Endothelial cell of umbilical vein (primary cell): ENCODE measurements around the gene MYPN. TPM values are rescaled to one million over a fixed set of nuclear protein-coding genes. Genes with fewer than 3 reads are reported as not detected.
"Not testable (repeated sequence)": the region's sequence is repeated elsewhere in the genome, so short reads cannot be mapped to it uniquely, and the experiment has no call there.

Experiments
- BruUV-seq: library from RNA; stranded (reverse); fragments of 400-500 nt; replicated peaks from 2 replicates; lab custom pipeline; 2021; lab: Mats Ljungman, UMichigan
- CTCF ChIA-PET: fragments of 300-600, 350-600 bp; sonication (Branson Sonifier 250); formaldehyde crosslinking; loops from one replicate; lab custom pipeline; 2021; ENCODE audit warnings: antibody characterized with exemption, inconsistent platforms; lab: Charles Lee
- POLR2A ChIA-PET: fragments of 300-600, 350-600 bp; sonication (Branson Sonifier 250); formaldehyde crosslinking; loops from one replicate; lab custom pipeline; 2021; ENCODE audit warnings: antibody characterized with exemption, inconsistent platforms; lab: Charles Lee
- DNase-seq: peaks from one replicate; pipeline ENCODE4 v3.0.0-alpha.2; 2011; ENCODE audit warnings: low read depth, low spot score
- FAIRE-seq: peaks from 2 replicates; lab custom pipeline; 2011; peaks lifted over from hg19 to GRCh38; lab: Jason Lieb, UNC
- H2AFZ ChIP-seq: 2 replicates; pipeline ENCODE4 v1.6.0; 2012; ENCODE audit warnings: low read depth, low read length, control low read depth, inconsistent platforms
- H3K27ac ChIP-seq: 2 replicates; pipeline ENCODE4 v1.5.1; 2011; ENCODE audit warnings: low read depth, mild to moderate bottlenecking, control low read depth, low read length, moderate library complexity; ENCODE audit not compliant: insufficient read depth
- H3K27me3 ChIP-seq, 2 experiments: 2 replicates each; pipeline versions ENCODE4 v1.6.0 to v1.6.1; 2011; ENCODE audit warnings: low read length in 2 of 2, mixed read lengths in 1 of 2; ENCODE audit not compliant: control insufficient read depth in 2 of 2, insufficient read depth in 2 of 2
- H3K36me3 ChIP-seq, 2 experiments: 2 replicates in 1 of 2; 3 replicates in 1 of 2; pipeline ENCODE4 v1.5.1; 2011; ENCODE audit warnings: low read length in 2 of 2, mild to moderate bottlenecking in 1 of 2, moderate library complexity in 1 of 2; ENCODE audit not compliant: control insufficient read depth in 2 of 2, insufficient read depth in 2 of 2; ENCODE audit errors: extremely low read depth in 1 of 2
- H3K4me1 ChIP-seq: 3 replicates; pipeline ENCODE4 v1.5.1; 2011; ENCODE audit warnings: mild to moderate bottlenecking, low read length; ENCODE audit not compliant: control insufficient read depth, insufficient read depth; ENCODE audit errors: extremely low read depth
- H3K4me2 ChIP-seq: 2 replicates; pipeline ENCODE4 v1.6.1; 2011; ENCODE audit warnings: low read length, control low read depth, mixed read lengths; ENCODE audit not compliant: insufficient read depth
- H3K4me3 ChIP-seq, 3 experiments: fragments of 200-600 bp in 1 of 3; sonication (generic), shearing (Covaris generic) in 1 of 3; replicated peaks in 1 of 3; 2 replicates each; pipeline ENCODE4 v1.5.1; 2011 to 2016; ENCODE audit warnings: control low read depth in 3 of 3, low read length in 3 of 3, mild to moderate bottlenecking in 2 of 3, inconsistent platforms in 1 of 3, low read depth in 1 of 3, moderate library complexity in 1 of 3; ENCODE audit not compliant: insufficient read depth in 1 of 3
- H3K79me2 ChIP-seq: 2 replicates; pipeline ENCODE4 v1.6.0; 2012; ENCODE audit warnings: low read length, inconsistent platforms; ENCODE audit not compliant: control insufficient read depth, insufficient read depth
- H3K9ac ChIP-seq: replicated peaks from 2 replicates; pipeline ENCODE3; 2011; ENCODE audit warnings: low read length, control low read depth; ENCODE audit not compliant: insufficient read depth; ENCODE audit errors: extremely low read depth
- H3K9me1 ChIP-seq: replicated peaks from 3 replicates; pipeline ENCODE4 v1.6.0; 2011; ENCODE audit warnings: mild to moderate bottlenecking, low read length; ENCODE audit not compliant: control insufficient read depth, insufficient read depth; ENCODE audit errors: extremely low read depth
- H3K9me3 ChIP-seq: replicated peaks from 2 replicates; pipeline ENCODE4 v1.5.1; 2012; ENCODE audit warnings: low read length, inconsistent platforms; ENCODE audit not compliant: control insufficient read depth, insufficient read depth
- H4K20me1 ChIP-seq: replicated peaks from 2 replicates; pipeline ENCODE3; 2011; ENCODE audit warnings: mild to moderate bottlenecking, low read length; ENCODE audit not compliant: control insufficient read depth, insufficient read depth; ENCODE audit errors: extremely low read depth
- FOS ChIP-seq: IDR thresholded peaks from 2 replicates; pipeline ENCODE4 v1.6.1; 2011; ENCODE audit warnings: mild to moderate bottlenecking, low read length, moderate library complexity, borderline replicate concordance; ENCODE audit not compliant: insufficient read depth
- GATA2 ChIP-seq: IDR thresholded peaks from 2 replicates; pipeline ENCODE4 v1.7.0; 2011; ENCODE audit warnings: low read depth, mild to moderate bottlenecking, moderate library complexity, mixed read lengths, low read length; ENCODE audit not compliant: insufficient read length, insufficient read depth
- JUN ChIP-seq: IDR thresholded peaks from 2 replicates; pipeline ENCODE4 v1.6.1; 2011; ENCODE audit warnings: borderline replicate concordance, low read depth; ENCODE audit not compliant: insufficient read length, insufficient read depth
- MYC ChIP-seq: IDR thresholded peaks from one replicate; pipeline ENCODE4 v1.6.1; 2011; ENCODE audit warnings: mild to moderate bottlenecking, low read depth, low read length
- POLR2A ChIP-seq: IDR thresholded peaks from 2 replicates; pipeline ENCODE4 v1.6.1; 2012; ENCODE audit warnings: low read depth, mild to moderate bottlenecking, control low read depth, low read length
- POLR2AphosphoS5 ChIP-seq: IDR thresholded peaks from 2 replicates; pipeline ENCODE4 v1.6.1; 2012; ENCODE audit warnings: low read depth, mild to moderate bottlenecking, control low read depth, low read length, moderate library complexity; ENCODE audit not compliant: insufficient read depth
- dilution Hi-C: fragments of 300-500 bp; cut with MboI; formaldehyde crosslinking; loops from one replicate; pipeline ENCODE4 v1.15.0; 2019; ENCODE audit warnings: low sequenced_read_pairs; ENCODE audit not compliant: extremely low pct_ligation_motif_present
- intact Hi-C: fragments of 100-400 bp; cut with micrococcal nuclease; formaldehyde crosslinking; loops from one replicate; pipeline ENCODE4 v1.10.0; 2022
- polyA plus RNA-seq, 4 experiments: library from polyadenylated mRNA; depleted of rRNA in 3 of 4; stranded (reverse) in 3 of 4; unstranded in 1 of 4; fragments of >200 nt; gene quantifications; 2 replicates each; pipeline versions ENCODE4 v1.2.1 to v1.2.3, GENCODE V29; 2011 to 2012; ENCODE audit warnings: missing spikeins in 1 of 4
- total RNA-seq: library from RNA; stranded (reverse); gene quantifications from 2 replicates; pipeline ENCODE4 v1.2.3, GENCODE V29; 2021
- TF ChIP-seq, protein P1 (sequence below), 2 donors: IDR thresholded peaks; 1 replicate in 1 of 2; 2 replicates in 1 of 2; pipeline ENCODE4 v1.5.1; 2011; ENCODE audit warnings: low read length in 2 of 2, mild to moderate bottlenecking in 2 of 2, moderate library complexity in 2 of 2, control low read depth in 1 of 2, inconsistent platforms in 1 of 2, low read depth in 1 of 2; ENCODE audit not compliant: insufficient read depth in 1 of 2; ENCODE audit errors: extremely low read depth in 1 of 2

MYPN gene
- total and polyA plus RNA-seq, 2 donors (not counting 3 experiments of a cell fraction or from before 2014, with no cell fraction given) = 0.01 TPM; not detected in 1

DNA sequence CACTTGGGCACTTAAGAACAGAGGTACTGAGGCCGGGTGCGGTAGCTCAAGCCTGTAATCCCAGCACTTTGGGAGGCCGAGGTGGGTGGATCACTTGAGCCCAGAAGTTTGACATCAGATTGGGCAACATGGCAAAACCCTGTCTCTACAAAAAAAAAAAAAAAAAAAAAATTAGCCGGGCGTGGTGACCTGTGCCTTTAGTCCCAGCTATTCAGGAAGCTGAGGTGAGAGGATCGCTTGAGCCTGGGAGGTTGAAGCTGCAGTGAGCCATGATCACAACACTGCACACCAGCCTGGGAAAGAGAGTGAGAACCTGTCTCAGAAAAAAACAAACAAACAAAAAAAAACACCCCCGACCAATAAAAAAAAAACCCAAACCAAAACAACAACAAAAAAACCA is 48.2 kb downstream of the MYPN start:
- H2AFZ ChIP-seq, H3K27ac ChIP-seq, H4K20me1 ChIP-seq, dilution Hi-C loops, FAIRE-seq, H3K27me3 ChIP-seq, H3K4me3 ChIP-seq, H3K9me1 ChIP-seq, DNase-seq, BruUV-seq, H3K9me3 ChIP-seq, H3K9ac ChIP-seq, POLR2A ChIA-PET, H3K79me2 ChIP-seq, H3K4me2 ChIP-seq, H3K36me3 ChIP-seq: not testable (repeated sequence)
- intact Hi-C loops = loop anchor here (2.0 kb wide), 1 partner anchor 369 kb away; no protein-coding TSS in a partner anchor
- H3K4me1 ChIP-seq = peaks cover 14% of the 10 kb centered on the region
- CTCF ChIA-PET = interaction anchor here (0.9 to 7.3 kb wide), 12 partner anchors 15 to 369 kb away, joined by 3 to 185 read pairs (median 14); no protein-coding TSS in a partner anchor

DNA sequence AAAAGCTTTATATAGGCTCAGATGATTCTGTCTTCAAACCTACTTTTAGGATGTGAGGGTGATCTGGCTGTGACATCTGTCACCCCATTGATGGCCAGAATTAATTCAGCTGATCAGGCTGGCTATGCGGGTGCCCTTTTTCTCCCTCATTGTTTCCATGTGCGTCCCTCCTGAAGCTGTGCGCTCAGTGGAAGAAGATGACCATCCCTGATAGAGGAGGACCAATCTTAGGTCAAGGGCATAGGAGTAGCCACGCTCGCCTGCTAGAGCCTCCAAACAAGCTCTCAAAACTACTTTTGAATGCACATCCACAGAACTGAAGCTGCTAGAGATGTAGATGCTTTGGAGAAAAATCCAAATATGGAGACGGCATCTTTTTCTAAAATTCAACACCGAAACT is 48.7 kb downstream of the MYPN start:
- no TSS peak for BruUV-seq
- Histone ChIP-seq H3K9ac (no peak overlapping the region), H3K4me3 (no peak overlapping the region), H3K36me3 (no peaks in the 10 kb centered on the region), H3K4me2 (no peak overlapping the region), H3K27me3 (no peaks in the 10 kb centered on the region), H3K9me1 (no peaks in the 10 kb centered on the region), H3K9me3 (no peaks in the 10 kb centered on the region), H4K20me1 (no peaks in the 10 kb centered on the region), H2AFZ (no peak overlapping the region), H3K79me2 (no peaks in the 10 kb centered on the region), H3K4me1 (peaks cover 13% of the 10 kb centered on the region), H3K27ac (no peak overlapping the region)
- CTCF ChIA-PET = interaction anchor here (0.9 to 7.3 kb wide), 11 partner anchors 12 to 370 kb away, joined by 3 to 185 read pairs (median 16); no protein-coding TSS in a partner anchor
- DNase-seq (no peak), FAIRE-seq (no peak)
- intact Hi-C loops = no loop called here
- TF ChIP-seq, protein P1, sequence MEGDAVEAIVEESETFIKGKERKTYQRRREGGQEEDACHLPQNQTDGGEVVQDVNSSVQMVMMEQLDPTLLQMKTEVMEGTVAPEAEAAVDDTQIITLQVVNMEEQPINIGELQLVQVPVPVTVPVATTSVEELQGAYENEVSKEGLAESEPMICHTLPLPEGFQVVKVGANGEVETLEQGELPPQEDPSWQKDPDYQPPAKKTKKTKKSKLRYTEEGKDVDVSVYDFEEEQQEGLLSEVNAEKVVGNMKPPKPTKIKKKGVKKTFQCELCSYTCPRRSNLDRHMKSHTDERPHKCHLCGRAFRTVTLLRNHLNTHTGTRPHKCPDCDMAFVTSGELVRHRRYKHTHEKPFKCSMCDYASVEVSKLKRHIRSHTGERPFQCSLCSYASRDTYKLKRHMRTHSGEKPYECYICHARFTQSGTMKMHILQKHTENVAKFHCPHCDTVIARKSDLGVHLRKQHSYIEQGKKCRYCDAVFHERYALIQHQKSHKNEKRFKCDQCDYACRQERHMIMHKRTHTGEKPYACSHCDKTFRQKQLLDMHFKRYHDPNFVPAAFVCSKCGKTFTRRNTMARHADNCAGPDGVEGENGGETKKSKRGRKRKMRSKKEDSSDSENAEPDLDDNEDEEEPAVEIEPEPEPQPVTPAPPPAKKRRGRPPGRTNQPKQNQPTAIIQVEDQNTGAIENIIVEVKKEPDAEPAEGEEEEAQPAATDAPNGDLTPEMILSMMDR (IDR thresholded peaks at IDR 0.05; ENCODE audit: extremely low read depth in 1 of 2, insufficient read depth in 1 of 2, low read depth in 1 of 2, low read length in 2 of 2) = no peak
- TF ChIP-seq POLR2A (no peak), MYC (no peak), GATA2 (no peak), JUN (no peak), FOS (no peak), POLR2AphosphoS5 (no peak)
- dilution Hi-C loops = no loop called here
- POLR2A ChIA-PET = no interaction called here
